Sigmoid colon (tissue), 4 donors: ENCODE data around the gene ATP1B1.

Experiments used
- POLR2AphosphoS5 ChIP-seq, 4 donors: sonication (generic); formaldehyde crosslinking; IDR thresholded peaks; one replicate each; pipeline ENCODE4 v1.6.1; 2017; ENCODE audit warnings: antibody characterized with exemption in 4 of 4
- TF ChIP-seq, protein P1 (sequence below), 4 experiments: fragments of 450-650 bp in 3 of 4; fragments of 200-600 bp in 1 of 4; IDR thresholded peaks; one replicate each; pipeline ENCODE4 v1.5.1; 2016 to 2019; ENCODE audit warnings: antibody characterized with exemption in 4 of 4, mild to moderate bottlenecking in 3 of 4, moderate library complexity in 2 of 4

DNA sequence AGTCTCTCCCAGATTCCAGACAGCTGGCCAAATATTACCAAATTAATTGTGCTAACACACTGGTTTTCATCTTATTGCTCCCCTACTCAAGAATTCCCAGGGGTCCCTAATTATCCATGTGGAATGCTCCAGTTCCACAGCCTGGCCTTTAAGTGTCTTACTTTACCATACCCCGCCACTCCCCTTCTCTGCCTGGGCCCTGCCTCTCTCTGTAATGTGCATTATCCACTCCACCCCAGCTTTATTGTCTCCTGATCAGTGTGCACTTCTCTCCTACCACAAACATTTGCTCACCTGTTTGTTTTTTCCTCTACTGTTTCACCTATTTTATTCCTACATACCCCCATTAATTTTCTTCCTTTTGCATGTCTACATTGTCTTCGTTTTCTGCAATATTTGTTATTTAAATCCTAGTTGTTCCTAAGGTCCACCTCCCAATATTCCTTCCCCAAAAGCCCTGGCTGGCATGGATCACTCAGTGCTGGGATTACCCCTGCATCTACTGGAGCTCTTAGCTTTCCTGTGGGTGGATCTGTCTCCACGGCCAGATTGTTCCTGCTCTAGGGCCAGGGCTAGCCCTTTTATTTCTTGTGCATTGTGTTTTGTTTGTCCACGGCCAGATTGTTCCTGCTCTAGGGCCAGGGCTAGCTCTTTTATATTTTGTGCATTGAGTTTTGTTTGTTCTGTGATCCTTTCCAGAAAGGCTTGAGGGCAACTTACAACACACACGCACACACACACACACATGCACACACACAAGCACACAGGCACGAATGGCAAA lies 33.4 kb upstream of the ATP1B1 start:
- TF ChIP-seq, protein P1, sequence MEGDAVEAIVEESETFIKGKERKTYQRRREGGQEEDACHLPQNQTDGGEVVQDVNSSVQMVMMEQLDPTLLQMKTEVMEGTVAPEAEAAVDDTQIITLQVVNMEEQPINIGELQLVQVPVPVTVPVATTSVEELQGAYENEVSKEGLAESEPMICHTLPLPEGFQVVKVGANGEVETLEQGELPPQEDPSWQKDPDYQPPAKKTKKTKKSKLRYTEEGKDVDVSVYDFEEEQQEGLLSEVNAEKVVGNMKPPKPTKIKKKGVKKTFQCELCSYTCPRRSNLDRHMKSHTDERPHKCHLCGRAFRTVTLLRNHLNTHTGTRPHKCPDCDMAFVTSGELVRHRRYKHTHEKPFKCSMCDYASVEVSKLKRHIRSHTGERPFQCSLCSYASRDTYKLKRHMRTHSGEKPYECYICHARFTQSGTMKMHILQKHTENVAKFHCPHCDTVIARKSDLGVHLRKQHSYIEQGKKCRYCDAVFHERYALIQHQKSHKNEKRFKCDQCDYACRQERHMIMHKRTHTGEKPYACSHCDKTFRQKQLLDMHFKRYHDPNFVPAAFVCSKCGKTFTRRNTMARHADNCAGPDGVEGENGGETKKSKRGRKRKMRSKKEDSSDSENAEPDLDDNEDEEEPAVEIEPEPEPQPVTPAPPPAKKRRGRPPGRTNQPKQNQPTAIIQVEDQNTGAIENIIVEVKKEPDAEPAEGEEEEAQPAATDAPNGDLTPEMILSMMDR (IDR thresholded peaks at IDR 0.05), result no peak
- TF ChIP-seq POLR2AphosphoS5 (IDR thresholded peaks at IDR 0.05), result no peak
